WTC11 (cell line): ENCODE measurements around the gene EXTL1.

Experiments
- ATF1 ChIP-seq: sonication (generic); formaldehyde crosslinking; IDR thresholded peaks from 2 replicates; pipeline ENCODE4 v1.8.1; 2023; ENCODE audit warnings: mild to moderate bottlenecking, moderate library complexity, missing genetic modification reagents
- CREB1 ChIP-seq: sonication (generic); formaldehyde crosslinking; IDR thresholded peaks from 2 replicates; pipeline ENCODE4 v1.8.0; 2023; ENCODE audit warnings: mild to moderate bottlenecking, missing genetic modification reagents
- CREM ChIP-seq: sonication (generic); formaldehyde crosslinking; IDR thresholded peaks from 2 replicates; pipeline ENCODE4 v1.8.1; 2022; ENCODE audit warnings: mild to moderate bottlenecking, missing genetic modification reagents, moderate library complexity
- NFE2L1 ChIP-seq: sonication (generic); formaldehyde crosslinking; IDR thresholded peaks from 2 replicates; pipeline ENCODE4 v1.8.1; 2023; ENCODE audit warnings: missing genetic modification reagents
- NR3C1 ChIP-seq: sonication (generic); formaldehyde crosslinking; conservative IDR thresholded peaks from 2 replicates; pipeline ENCODE4 v1.8.1; 2023; ENCODE audit warnings: low read depth, mild to moderate bottlenecking, missing genetic modification reagents
- RELA ChIP-seq: sonication (generic); formaldehyde crosslinking; IDR thresholded peaks from 2 replicates; pipeline ENCODE4 v1.8.1; 2022; ENCODE audit warnings: missing genetic modification reagents, mild to moderate bottlenecking, borderline replicate concordance
- RORB ChIP-seq: fragments of 250-450 bp; sonication (Bioruptor Pico); IDR thresholded peaks from 2 replicates; pipeline ENCODE4 v1.9.0; 2021; ENCODE audit warnings: mild to moderate bottlenecking
- ZNF121 ChIP-seq: sonication (generic); formaldehyde crosslinking; IDR thresholded peaks from 2 replicates; pipeline ENCODE4 v1.8.0; 2023; ENCODE audit warnings: missing genetic modification reagents
- ZNF317 ChIP-seq: sonication (generic); formaldehyde crosslinking; IDR thresholded peaks from 2 replicates; pipeline ENCODE4 v1.8.1; 2023; ENCODE audit warnings: low read depth, mild to moderate bottlenecking, moderate library complexity, missing genetic modification reagents, borderline replicate concordance
- TF ChIP-seq, protein P1 (sequence below): fragments of 200-600 bp; IDR thresholded peaks from 2 replicates; pipeline ENCODE4 v1.8.0; 2022; ENCODE audit warnings: antibody characterized with exemption
- TF ChIP-seq, protein P2 (sequence below): sonication (generic); formaldehyde crosslinking; IDR thresholded peaks from 2 replicates; pipeline ENCODE4 v1.8.0; 2022; ENCODE audit warnings: mild to moderate bottlenecking, missing genetic modification reagents
- TF ChIP-seq, protein P3 (sequence below): sonication (generic); formaldehyde crosslinking; IDR thresholded peaks from 2 replicates; pipeline ENCODE4 v1.8.0; 2022; ENCODE audit warnings: mild to moderate bottlenecking, missing genetic modification reagents
- TF ChIP-seq, protein P4 (sequence below): sonication (generic); formaldehyde crosslinking; IDR thresholded peaks from 2 replicates; pipeline ENCODE4 v1.8.1; 2022; ENCODE audit warnings: mild to moderate bottlenecking, moderate library complexity, missing genetic modification reagents

DNA sequence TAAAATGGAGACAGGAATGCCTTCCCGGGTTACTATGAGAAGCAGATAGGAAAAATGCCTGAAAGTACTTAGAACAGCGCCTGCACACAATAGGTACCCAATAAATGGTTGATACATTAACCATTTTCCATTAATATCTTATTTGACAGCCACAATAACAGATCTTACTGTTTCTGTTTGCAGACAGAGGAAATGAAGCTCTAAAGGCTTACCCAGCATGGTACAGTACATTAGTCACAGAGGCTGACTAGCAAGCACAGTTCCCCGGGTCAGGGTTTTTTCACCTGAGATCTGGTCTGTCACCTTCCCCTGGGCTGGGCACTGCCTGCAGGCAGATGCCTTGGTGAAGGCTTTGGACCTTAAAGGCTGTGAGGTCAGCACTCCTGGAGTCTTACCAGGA, 43.0 kb downstream of the EXTL1 start:
- TF ChIP-seq ZNF121 (CRISPR knock-in tag), result no peak
- TF ChIP-seq NR3C1 (CRISPR knock-in tag), result no peak
- no peak for TF ChIP-seq CREM
- TF ChIP-seq, protein P1, sequence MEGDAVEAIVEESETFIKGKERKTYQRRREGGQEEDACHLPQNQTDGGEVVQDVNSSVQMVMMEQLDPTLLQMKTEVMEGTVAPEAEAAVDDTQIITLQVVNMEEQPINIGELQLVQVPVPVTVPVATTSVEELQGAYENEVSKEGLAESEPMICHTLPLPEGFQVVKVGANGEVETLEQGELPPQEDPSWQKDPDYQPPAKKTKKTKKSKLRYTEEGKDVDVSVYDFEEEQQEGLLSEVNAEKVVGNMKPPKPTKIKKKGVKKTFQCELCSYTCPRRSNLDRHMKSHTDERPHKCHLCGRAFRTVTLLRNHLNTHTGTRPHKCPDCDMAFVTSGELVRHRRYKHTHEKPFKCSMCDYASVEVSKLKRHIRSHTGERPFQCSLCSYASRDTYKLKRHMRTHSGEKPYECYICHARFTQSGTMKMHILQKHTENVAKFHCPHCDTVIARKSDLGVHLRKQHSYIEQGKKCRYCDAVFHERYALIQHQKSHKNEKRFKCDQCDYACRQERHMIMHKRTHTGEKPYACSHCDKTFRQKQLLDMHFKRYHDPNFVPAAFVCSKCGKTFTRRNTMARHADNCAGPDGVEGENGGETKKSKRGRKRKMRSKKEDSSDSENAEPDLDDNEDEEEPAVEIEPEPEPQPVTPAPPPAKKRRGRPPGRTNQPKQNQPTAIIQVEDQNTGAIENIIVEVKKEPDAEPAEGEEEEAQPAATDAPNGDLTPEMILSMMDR, result no peak
- no peak for TF ChIP-seq ATF1 (CRISPR knock-in tag)
- TF ChIP-seq CREB1 (CRISPR knock-in tag), result no peak
- TF ChIP-seq RELA (CRISPR knock-in tag), result no peak
- TF ChIP-seq, protein P2, sequence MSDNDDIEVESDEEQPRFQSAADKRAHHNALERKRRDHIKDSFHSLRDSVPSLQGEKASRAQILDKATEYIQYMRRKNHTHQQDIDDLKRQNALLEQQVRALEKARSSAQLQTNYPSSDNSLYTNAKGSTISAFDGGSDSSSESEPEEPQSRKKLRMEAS (CRISPR knock-in tag), result no peak
- TF ChIP-seq RORB (CRISPR knock-in tag), result no peak
- TF ChIP-seq, protein P3, sequence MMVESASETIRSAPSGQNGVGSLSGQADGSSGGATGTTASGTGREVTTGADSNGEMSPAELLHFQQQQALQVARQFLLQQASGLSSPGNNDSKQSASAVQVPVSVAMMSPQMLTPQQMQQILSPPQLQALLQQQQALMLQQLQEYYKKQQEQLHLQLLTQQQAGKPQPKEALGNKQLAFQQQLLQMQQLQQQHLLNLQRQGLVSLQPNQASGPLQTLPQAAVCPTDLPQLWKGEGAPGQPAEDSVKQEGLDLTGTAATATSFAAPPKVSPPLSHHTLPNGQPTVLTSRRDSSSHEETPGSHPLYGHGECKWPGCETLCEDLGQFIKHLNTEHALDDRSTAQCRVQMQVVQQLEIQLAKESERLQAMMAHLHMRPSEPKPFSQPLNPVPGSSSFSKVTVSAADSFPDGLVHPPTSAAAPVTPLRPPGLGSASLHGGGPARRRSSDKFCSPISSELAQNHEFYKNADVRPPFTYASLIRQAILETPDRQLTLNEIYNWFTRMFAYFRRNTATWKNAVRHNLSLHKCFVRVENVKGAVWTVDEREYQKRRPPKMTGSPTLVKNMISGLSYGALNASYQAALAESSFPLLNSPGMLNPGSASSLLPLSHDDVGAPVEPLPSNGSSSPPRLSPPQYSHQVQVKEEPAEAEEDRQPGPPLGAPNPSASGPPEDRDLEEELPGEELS (CRISPR knock-in tag), result no peak
- TF ChIP-seq, protein P4, sequence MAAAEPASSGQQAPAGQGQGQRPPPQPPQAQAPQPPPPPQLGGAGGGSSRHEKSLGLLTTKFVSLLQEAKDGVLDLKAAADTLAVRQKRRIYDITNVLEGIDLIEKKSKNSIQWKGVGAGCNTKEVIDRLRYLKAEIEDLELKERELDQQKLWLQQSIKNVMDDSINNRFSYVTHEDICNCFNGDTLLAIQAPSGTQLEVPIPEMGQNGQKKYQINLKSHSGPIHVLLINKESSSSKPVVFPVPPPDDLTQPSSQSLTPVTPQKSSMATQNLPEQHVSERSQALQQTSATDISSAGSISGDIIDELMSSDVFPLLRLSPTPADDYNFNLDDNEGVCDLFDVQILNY, result no peak
- no peak for TF ChIP-seq NFE2L1 (CRISPR knock-in tag)
- no peak for TF ChIP-seq ZNF317
